ENCODE data around the gene HEPN1.

HEPN1 gene

GRCh38 chr11:124942466-124943253 lies 23.6 kb downstream of the HEPN1 start:
- H3K4me3 ChIP-seq (ENCODE audit: low read depth, low read length) = no peak overlapping the region
- no peak for TF ChIP-seq CTCF (IDR thresholded peaks at IDR 0.05; ENCODE audit: borderline replicate concordance, insufficient read depth, low read depth, low read length)

GRCh38 chr11:124943254-124943616 lies 24.2 kb downstream of the HEPN1 start:
- no peak for TF ChIP-seq CTCF (IDR thresholded peaks at IDR 0.05; ENCODE audit: borderline replicate concordance, insufficient read depth, low read depth, low read length)
- no peak overlapping the region for H3K4me3 ChIP-seq (ENCODE audit: low read depth, low read length)

DNA sequence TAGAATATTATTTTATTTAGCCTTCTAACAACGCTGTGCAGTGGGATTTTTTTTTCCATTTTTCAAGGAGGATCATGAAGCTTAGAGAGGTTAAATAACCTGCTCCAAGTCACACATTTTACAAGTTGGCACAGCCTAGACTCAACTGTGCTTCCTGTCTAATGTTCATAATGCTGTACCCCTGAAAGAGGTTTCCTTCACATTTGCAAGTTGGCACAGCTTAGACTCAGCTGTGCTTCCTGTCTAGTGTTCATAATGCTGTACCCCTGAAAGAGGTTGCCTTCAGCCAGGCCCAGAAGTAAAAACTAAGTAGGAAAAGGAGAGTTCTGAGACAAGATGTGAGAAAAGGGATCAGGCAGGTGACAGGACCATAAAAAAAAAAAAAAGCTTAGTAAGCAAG lies 24.7 kb downstream of the HEPN1 start:
- no peak for TF ChIP-seq CTCF (IDR thresholded peaks at IDR 0.05; ENCODE audit: borderline replicate concordance, insufficient read depth, low read depth, low read length)
- H3K4me3 ChIP-seq (ENCODE audit: low read depth, low read length) = no peak overlapping the region

DNA sequence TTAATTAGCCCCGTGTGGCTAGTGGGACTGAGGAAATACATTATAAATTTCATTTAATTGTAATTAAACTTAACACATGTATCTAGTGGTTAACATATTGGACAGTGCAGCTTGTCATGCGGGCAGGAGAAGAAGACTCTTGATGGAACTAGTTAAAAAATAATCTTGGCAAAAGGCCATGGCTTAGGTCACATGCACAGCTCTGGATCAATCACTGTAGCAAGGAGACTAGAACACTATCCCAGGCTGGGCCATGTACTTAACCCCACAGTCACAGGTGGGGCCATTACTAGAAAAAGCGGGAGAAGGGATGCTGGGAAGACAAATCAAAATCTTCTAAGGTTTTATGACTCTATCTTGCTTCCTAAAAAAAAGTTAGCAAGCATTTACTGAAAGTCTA lies 25.5 kb downstream of the HEPN1 start:
- no peak for TF ChIP-seq CTCF (IDR thresholded peaks at IDR 0.05; ENCODE audit: borderline replicate concordance, insufficient read depth, low read depth, low read length)
- no peak overlapping the region for H3K4me3 ChIP-seq (ENCODE audit: low read depth, low read length)

DNA sequence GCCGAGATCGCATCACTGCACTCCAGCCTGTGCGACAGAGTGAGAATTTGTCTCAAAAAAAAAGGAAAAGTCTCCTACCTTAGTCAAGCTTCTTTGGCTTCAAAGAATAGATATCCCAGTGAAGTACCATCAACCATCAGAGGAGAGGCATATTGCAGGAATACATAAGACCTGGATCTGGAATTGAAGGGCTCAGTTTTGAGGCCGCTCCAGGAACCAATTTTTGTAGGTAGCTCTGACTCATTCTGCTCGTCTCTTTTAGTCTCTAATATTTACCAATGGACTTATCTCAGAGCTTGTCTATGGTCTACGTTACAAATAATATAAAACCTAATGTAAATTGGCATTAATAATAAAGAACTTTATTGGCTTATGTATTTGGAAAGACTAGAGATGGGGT lies 26.8 kb downstream of the HEPN1 start:
- TF ChIP-seq CTCF (IDR thresholded peaks at IDR 0.05; ENCODE audit: borderline replicate concordance, insufficient read depth, low read depth, low read length) = no peak
- H3K4me3 ChIP-seq (ENCODE audit: low read depth, low read length) = no peak overlapping the region

GRCh38 chr11:124946735-124947141 lies 27.7 kb downstream of the HEPN1 start:
- TF ChIP-seq CTCF (IDR thresholded peaks at IDR 0.05; ENCODE audit: borderline replicate concordance, insufficient read depth, low read depth, low read length) = no peak
- no peak overlapping the region for H3K4me3 ChIP-seq (ENCODE audit: low read depth, low read length)

GRCh38 chr11:124950601-124951330 lies 31.7 kb downstream of the HEPN1 start:
- TF ChIP-seq CTCF (IDR thresholded peaks at IDR 0.05; ENCODE audit: borderline replicate concordance, insufficient read depth, low read depth, low read length) = no peak
- H3K4me3 ChIP-seq (ENCODE audit: low read depth, low read length) = no peak overlapping the region
